RKO (cell line): Measurements from ENCODE around the gene AGBL3.
"Not testable (repeated sequence)": the region's sequence is repeated elsewhere in the genome, so short reads cannot be mapped to it uniquely, and the experiment has no call there.

ENCODE experiments used
- DNase-seq: peaks from one replicate; pipeline ENCODE4 v3.0.0-alpha.2; 2016; ENCODE audit warnings: low spot score

Gene AGBL3

GRCh38 chr7:135168489-135169140 is 182.3 kb downstream of the AGBL3 start:
- DNase-seq: no peak

GRCh38 chr7:135169141-135169963 is 183.0 kb downstream of the AGBL3 start:
- peak; percentile 86 for DNase-seq

- peak; percentile 42 for DNase-seq
Measured at GRCh38 chr7:135169964-135170273, 183.6 kb downstream of the AGBL3 start.

- DNase-seq: peak; percentile 98
Measured at GRCh38 chr7:135170274-135170997, 184.1 kb downstream of the AGBL3 start, which contains the start of gene CYREN. Gene CYREN (minus strand): TSS chr7:135170707. CDS start chr7:135168922, 1,785 bp downstream.

- not testable (repeated sequence) for DNase-seq
Measured at GRCh38 chr7:135170998-135171481, 184.7 kb downstream of the AGBL3 start.

- DNase-seq: not testable (repeated sequence)
Measured at GRCh38 chr7:135171581-135172291, 185.4 kb downstream of the AGBL3 start.

- not testable (repeated sequence) for DNase-seq
Measured at GRCh38 chr7:135173916-135174315, 187.6 kb downstream of the AGBL3 start.

- no peak for DNase-seq
Measured at GRCh38 chr7:135174941-135175340, 188.6 kb downstream of the AGBL3 start.

GRCh38 chr7:135175931-135176330 is 189.6 kb downstream of the AGBL3 start:
- no peak for DNase-seq

- no peak for DNase-seq
Measured at GRCh38 chr7:135177028-135177696, 190.9 kb downstream of the AGBL3 start.

GRCh38 chr7:135178364-135178763 is 192.1 kb downstream of the AGBL3 start:
- no peak for DNase-seq

- no peak for DNase-seq
Measured at GRCh38 chr7:135179321-135179925, 193.1 kb downstream of the AGBL3 start.

GRCh38 chr7:135180122-135180521 is 193.8 kb downstream of the AGBL3 start:
- DNase-seq: no peak

- DNase-seq: no peak
Measured at GRCh38 chr7:135181261-135181928, 195.1 kb downstream of the AGBL3 start.

- DNase-seq: no peak
Measured at GRCh38 chr7:135181929-135182678, 195.8 kb downstream of the AGBL3 start.

- no peak for DNase-seq
Measured at GRCh38 chr7:135183478-135183877, 197.2 kb downstream of the AGBL3 start.

GRCh38 chr7:135184254-135184841 is 198.0 kb downstream of the AGBL3 start:
- DNase-seq: no peak
